Neural progenitor cell (in vitro differentiated cells): ENCODE measurements around the gene ZNF304. TPM values are rescaled to one million over a fixed set of nuclear protein-coding genes. Genes with fewer than 3 reads are reported as not detected.
A peak's percentile ranks its signal among the peaks of the same experiment; 100 is the strongest.

Source experiments
- DNase-seq: peaks from one replicate; pipeline ENCODE4 v3.0.0-alpha.2; 2016; ENCODE audit warnings: low spot score
- H2AFZ ChIP-seq: fragments of 200-600 bp; sonication (generic); replicated peaks from 2 replicates; pipeline ENCODE4 v1.6.1; 2016; ENCODE audit warnings: antibody characterized with exemption
- H3F3A ChIP-seq: fragments of 200-600 bp; sonication (generic); 2 replicates; pipeline ENCODE4 v1.6.1; 2016; ENCODE audit warnings: antibody characterized with exemption, low read depth
- H3K27ac ChIP-seq: fragments of 200-600 bp; sonication (generic); 2 replicates; pipeline ENCODE4 v1.5.1; 2016; ENCODE audit warnings: mild to moderate bottlenecking
- H3K27me3 ChIP-seq: fragments of 200-600 bp; sonication (generic); 2 replicates; pipeline ENCODE4 v1.6.1; 2016; ENCODE audit warnings: mild to moderate bottlenecking, moderate library complexity
- H3K36me3 ChIP-seq: fragments of 200-600 bp; sonication (generic); 2 replicates; pipeline ENCODE4 v1.5.1; 2016
- H3K4me1 ChIP-seq: fragments of 200-600 bp; sonication (generic); 2 replicates; pipeline ENCODE4 v1.6.1; 2016; ENCODE audit warnings: mixed run types
- H3K4me2 ChIP-seq: fragments of 200-600 bp; sonication (generic); 2 replicates; pipeline ENCODE4 v1.6.1; 2016
- H3K4me3 ChIP-seq: fragments of 200-600 bp; sonication (generic); 2 replicates; pipeline ENCODE4 v1.5.1; 2016
- H3K79me2 ChIP-seq: fragments of 200-600 bp; sonication (generic); 2 replicates; pipeline ENCODE4 v1.6.1; 2016; ENCODE audit warnings: low read depth
- H3K9ac ChIP-seq: fragments of 200-600 bp; sonication (generic); 2 replicates; pipeline ENCODE4 v1.6.1; 2016
- H3K9me3 ChIP-seq: fragments of 200-600 bp; sonication (generic); 2 replicates; pipeline ENCODE4 v1.5.1; 2016; ENCODE audit warnings: low read depth
- H4K20me1 ChIP-seq: fragments of 200-600 bp; sonication (generic); 2 replicates; pipeline ENCODE4 v1.6.1; 2016; ENCODE audit warnings: low read depth
- H3K27ac Mint-ChIP-seq: 3 replicates; pipeline ENCODE4 v1.8.0; 2021; ENCODE audit warnings: mixed read lengths
- H3K27me3 Mint-ChIP-seq: 2 replicates; pipeline ENCODE4 v1.8.0; 2022; ENCODE audit warnings: low read depth, mild to moderate bottlenecking, inconsistent platforms, moderate library complexity, mixed read lengths; ENCODE audit not compliant: insufficient read depth
- H3K36me3 Mint-ChIP-seq: 3 replicates; pipeline ENCODE4 v1.8.0; 2021; ENCODE audit warnings: mixed read lengths
- H3K4me1 Mint-ChIP-seq: 3 replicates; pipeline ENCODE4 v1.8.0; 2021; ENCODE audit warnings: mixed read lengths
- H3K4me3 Mint-ChIP-seq: 3 replicates; pipeline ENCODE4 v1.8.0; 2021; ENCODE audit warnings: mild to moderate bottlenecking, moderate library complexity, mixed read lengths
- H3K9me3 Mint-ChIP-seq: 3 replicates; pipeline ENCODE4 v1.8.0; 2020; ENCODE audit warnings: mixed read lengths
- CTCF ChIP-seq: fragments of 200-600 bp; sonication (generic); IDR thresholded peaks from 2 replicates; pipeline ENCODE4 v1.5.1; 2017; ENCODE audit warnings: antibody characterized with exemption, mild to moderate bottlenecking
- EZH2 ChIP-seq: fragments of 200-600 bp; sonication (generic); IDR thresholded peaks from 2 replicates; pipeline ENCODE4 v1.6.1; 2017; ENCODE audit warnings: antibody characterized with exemption, mild to moderate bottlenecking, moderate library complexity
- EZH2phosphoT487 ChIP-seq: fragments of 200-600 bp; sonication (generic); IDR thresholded peaks from 2 replicates; pipeline ENCODE4 v1.6.1; 2017; ENCODE audit warnings: antibody characterized with exemption
- total RNA-seq: library from RNA; depleted of rRNA; stranded (reverse); fragments of >200 nt; gene quantifications from 2 replicates; pipeline ENCODE4 v1.2.3, GENCODE V29; 2015; ENCODE audit warnings: low replicate concordance

The ZNF304 gene
- total RNA-seq, 1 donor from 2014 or later = 15.5 TPM

GRCh38 chr19:57321116-57321515 lies 30.0 kb upstream of the ZNF304 start:
- H3K4me3 ChIP-seq = peak overlapping the region; percentile 77
- H3K9ac ChIP-seq = peak overlapping the region; percentile 93
- no peaks in the 10 kb centered on the region for H3K36me3 ChIP-seq
- no peak overlapping the region for H2AFZ ChIP-seq
- Mint-ChIP-seq H3K27ac (peak overlapping the region; percentile 31), H3K9me3 (no peaks in the 10 kb centered on the region), H3K4me3 (peak overlapping the region; percentile 89), H3K4me1 (peaks cover 20% of the 10 kb centered on the region), H3K36me3 (peaks cover 6% of the 10 kb centered on the region), H3K27me3 (peaks cover 12% of the 10 kb centered on the region)
- no peaks in the 10 kb centered on the region for H3K9me3 ChIP-seq
- H3K27ac ChIP-seq = no peak overlapping the region
- peaks cover 16% of the 10 kb centered on the region for H3K27me3 ChIP-seq
- H3K4me1 ChIP-seq = peaks cover 19% of the 10 kb centered on the region
- TF ChIP-seq EZH2phosphoT487 (no peak), EZH2 (no peak), CTCF (no peak)
- H3F3A ChIP-seq = peaks cover 18% of the 10 kb centered on the region
- peak overlapping the region; percentile 87 for H3K4me2 ChIP-seq
- peaks cover 26% of the 10 kb centered on the region for H3K79me2 ChIP-seq
- no peak for DNase-seq
- no peaks in the 10 kb centered on the region for H4K20me1 ChIP-seq

- H3K27me3 ChIP-seq = peaks cover 10% of the 10 kb centered on the region
- H3K9me3 ChIP-seq = no peaks in the 10 kb centered on the region
- TF ChIP-seq EZH2 = no peak
- TF ChIP-seq EZH2phosphoT487 = no peak
- TF ChIP-seq CTCF = no peak
- peak overlapping the region; percentile 93 for H3K9ac ChIP-seq
- peaks cover 19% of the 10 kb centered on the region for H3K4me1 ChIP-seq
- H3K4me3 Mint-ChIP-seq = peak overlapping the region; percentile 89
- H3K79me2 ChIP-seq = peaks cover 26% of the 10 kb centered on the region
- no peaks in the 10 kb centered on the region for H3K36me3 ChIP-seq
- H3K4me2 ChIP-seq = peak overlapping the region; percentile 87
- H3K4me3 ChIP-seq = peak overlapping the region; percentile 77
- no peaks in the 10 kb centered on the region for H4K20me1 ChIP-seq
- peaks cover 9% of the 10 kb centered on the region for H3K36me3 Mint-ChIP-seq
- H3K27me3 Mint-ChIP-seq = peaks cover 9% of the 10 kb centered on the region
- peaks cover 18% of the 10 kb centered on the region for H3F3A ChIP-seq
- H2AFZ ChIP-seq = no peak overlapping the region
- H3K27ac Mint-ChIP-seq = peak overlapping the region; percentile 42
- H3K4me1 Mint-ChIP-seq = peaks cover 20% of the 10 kb centered on the region
- no peak overlapping the region for H3K27ac ChIP-seq
- no peak for DNase-seq
- no peaks in the 10 kb centered on the region for H3K9me3 Mint-ChIP-seq
These were observed 29.3 kb upstream of the ZNF304 start for GRCh38 chr19:57321751-57322150.

GRCh38 chr19:57324992-57325391 lies 26.1 kb upstream of the ZNF304 start:
- H3K79me2 ChIP-seq = peaks cover 26% of the 10 kb centered on the region
- peaks cover 9% of the 10 kb centered on the region for H3K4me1 ChIP-seq
- no peak overlapping the region for H3K4me3 ChIP-seq
- H3K9me3 ChIP-seq = no peaks in the 10 kb centered on the region
- H3K9ac ChIP-seq = no peak overlapping the region
- Mint-ChIP-seq H3K36me3 (peaks cover 32% of the 10 kb centered on the region), H3K4me3 (no peak overlapping the region), H3K27ac (no peak overlapping the region), H3K4me1 (peaks cover 17% of the 10 kb centered on the region), H3K27me3 (peaks cover 9% of the 10 kb centered on the region), H3K9me3 (no peaks in the 10 kb centered on the region)
- no peak overlapping the region for H3K27ac ChIP-seq
- no peaks in the 10 kb centered on the region for H3K27me3 ChIP-seq
- H2AFZ ChIP-seq = no peak overlapping the region
- H3K36me3 ChIP-seq = no peaks in the 10 kb centered on the region
- DNase-seq = no peak
- peaks cover 1% of the 10 kb centered on the region for H3F3A ChIP-seq
- H3K4me2 ChIP-seq = no peak overlapping the region
- H4K20me1 ChIP-seq = no peaks in the 10 kb centered on the region
- TF ChIP-seq EZH2phosphoT487 (no peak), CTCF (no peak), EZH2 (no peak)
